GM10266 (cell line): ENCODE data around the gene SIGLEC7.
A peak's percentile ranks its signal among the peaks of the same experiment; 100 is the strongest.

Source experiments
- DNase-seq: peaks from one replicate; pipeline ENCODE4 v3.0.0; 2012; ENCODE audit errors: extremely low spot score
- CTCF ChIP-seq: IDR thresholded peaks from 2 replicates; pipeline ENCODE4 v1.5.1; 2012; ENCODE audit warnings: mild to moderate bottlenecking, low read depth; ENCODE audit not compliant: control insufficient read depth, insufficient read depth; ENCODE audit errors: missing control alignments

The SIGLEC7 gene

DNA sequence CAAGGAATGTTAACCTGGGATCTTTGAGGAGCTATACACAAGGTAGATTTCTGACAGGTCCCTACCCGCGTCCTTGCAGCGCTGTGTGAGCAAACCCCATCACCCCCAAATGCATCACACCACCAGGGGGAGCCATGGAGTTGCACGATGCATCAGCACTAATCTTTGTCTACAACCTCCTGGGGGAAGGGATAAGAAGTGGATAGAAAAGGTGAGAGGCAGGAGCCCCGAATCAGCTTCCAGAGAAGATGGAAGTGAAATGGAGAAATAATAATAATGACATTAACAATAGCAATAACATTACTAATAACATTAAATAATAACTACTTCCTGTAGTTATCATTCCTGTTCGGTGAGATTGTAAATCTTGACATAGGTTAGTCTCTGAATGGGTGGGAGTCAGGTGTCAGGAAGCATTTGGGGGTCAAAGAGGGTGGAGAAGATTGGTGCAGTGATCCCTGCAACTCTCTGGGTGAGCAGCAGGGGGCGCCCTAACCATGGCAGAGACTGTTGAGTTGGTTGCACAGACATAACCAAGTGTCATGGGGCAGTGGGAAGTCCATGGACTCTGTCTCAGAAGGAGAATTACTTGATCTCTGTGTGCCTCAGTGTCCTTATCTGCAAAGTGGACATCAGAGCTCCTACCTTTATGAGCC, 16.5 kb downstream of the SIGLEC7 start:
- DNase-seq, result peak; percentile 56
- peak; percentile 93 for TF ChIP-seq CTCF

DNA sequence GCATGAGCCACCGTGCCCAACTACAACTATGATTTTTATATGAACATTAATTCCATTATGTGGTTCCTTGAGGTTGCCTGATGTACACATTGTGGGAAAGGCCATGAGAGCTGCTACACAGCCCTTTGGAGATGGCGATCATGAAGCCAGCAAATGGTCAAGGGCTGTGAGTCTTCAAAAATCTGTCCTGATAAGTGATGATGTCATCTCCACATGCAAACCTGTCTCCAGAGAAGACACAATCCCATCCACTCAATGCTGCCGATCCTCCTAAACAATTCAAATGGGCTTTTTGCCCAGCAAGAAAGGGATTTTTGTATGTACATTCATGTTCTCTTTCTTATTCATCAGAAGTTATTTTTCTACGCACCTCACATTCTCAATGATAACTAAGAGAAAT, 17.6 kb downstream of the SIGLEC7 start:
- no peak for DNase-seq
- no peak for TF ChIP-seq CTCF

DNA sequence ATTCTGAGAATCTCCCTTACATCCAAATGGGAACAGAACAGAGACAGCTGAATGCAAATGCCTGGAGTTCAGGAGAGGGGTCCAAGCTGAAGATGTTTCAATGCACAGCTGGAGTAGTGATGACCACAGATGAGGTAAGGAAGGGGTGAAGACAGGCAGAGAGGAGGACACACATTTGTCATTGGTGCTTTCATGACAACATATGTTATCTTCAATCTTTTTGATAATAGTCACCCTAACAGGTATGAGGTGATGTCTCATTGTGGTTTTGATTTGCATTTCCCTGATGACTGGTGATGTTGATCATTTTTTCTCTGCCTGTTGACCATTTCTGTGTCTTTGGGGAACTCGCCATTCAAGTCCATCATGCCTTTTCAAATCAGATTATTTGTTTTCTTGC, 19.2 kb downstream of the SIGLEC7 start:
- no peak for DNase-seq
- no peak for TF ChIP-seq CTCF

DNA sequence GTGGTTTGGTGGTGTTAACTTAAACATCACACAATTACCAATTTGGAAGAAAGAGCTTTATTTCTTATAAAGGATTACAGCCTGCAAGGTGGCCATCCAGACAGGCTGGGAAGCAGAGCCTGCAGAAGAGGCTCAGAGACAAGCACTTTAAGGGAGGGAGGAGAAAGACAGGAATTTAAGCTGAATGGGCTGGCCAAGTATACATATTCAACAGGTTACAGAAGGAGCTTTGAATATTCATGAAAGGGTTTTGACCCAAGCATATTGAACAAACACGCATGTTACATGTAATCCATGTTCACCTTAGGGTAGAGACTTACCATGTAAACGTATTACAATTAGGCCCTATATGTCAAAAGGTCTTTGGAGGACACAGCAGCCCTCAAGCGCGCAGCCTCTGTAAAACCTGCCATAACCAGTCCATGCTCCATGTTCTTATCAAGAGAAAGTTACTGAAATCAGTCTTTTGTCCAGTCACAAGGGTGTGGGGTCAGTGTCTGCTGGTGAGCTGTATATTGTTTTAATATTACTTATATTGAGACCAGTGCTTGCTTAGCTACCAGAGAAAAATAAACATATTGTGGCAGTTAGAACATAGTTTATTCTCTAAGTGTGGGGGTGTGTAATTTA, 19.9 kb downstream of the SIGLEC7 start:
- TF ChIP-seq CTCF, result no peak
- no peak for DNase-seq

DNA sequence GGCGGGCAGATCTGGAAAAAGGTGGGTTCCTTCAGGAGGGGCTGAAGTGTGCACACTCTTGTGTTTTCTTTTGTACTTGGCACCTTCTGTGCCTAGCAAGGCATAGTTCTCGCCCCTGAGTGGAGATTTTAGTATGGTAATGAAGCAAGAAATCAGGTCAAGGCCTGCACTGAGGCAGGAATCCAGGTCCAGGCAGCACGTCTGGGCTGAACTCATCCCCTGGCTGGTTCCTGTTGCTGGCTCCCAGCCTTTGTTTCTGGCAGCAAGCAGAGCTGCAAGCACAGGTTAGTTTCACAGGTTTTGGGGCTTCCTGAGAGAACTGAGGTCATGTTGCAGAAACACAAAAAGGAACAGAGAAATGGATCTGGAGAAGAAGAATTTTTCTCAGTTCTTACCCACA, 21.2 kb downstream of the SIGLEC7 start:
- TF ChIP-seq CTCF, result no peak
- no peak for DNase-seq

GRCh38 chr19:51164215-51164614, 22.1 kb downstream of the SIGLEC7 start:
- no peak for DNase-seq
- TF ChIP-seq CTCF, result no peak

- peak; percentile 42 for DNase-seq
- no peak for TF ChIP-seq CTCF
Observed at GRCh38 chr19:51166846-51167490, 24.9 kb downstream of the SIGLEC7 start.
